GM12891 (cell line): ENCODE data around the gene PSMB7.

Source experiments
- PAX5 ChIP-seq: IDR thresholded peaks from 2 replicates; pipeline ENCODE4 v1.6.1; 2011; ENCODE audit warnings: low read length, moderate library complexity, mild to moderate bottlenecking; ENCODE audit not compliant: insufficient read depth, severe bottlenecking
- POLR2A ChIP-seq: IDR thresholded peaks from 2 replicates; pipeline ENCODE4 v1.6.1; 2011; ENCODE audit warnings: low read depth, low read length, control low read depth
- POLR2AphosphoS5 ChIP-seq: IDR thresholded peaks from 2 replicates; pipeline ENCODE4 v1.6.1; 2011; ENCODE audit warnings: low read depth, low read length, control low read depth
- POU2F2 ChIP-seq: IDR thresholded peaks from 2 replicates; pipeline ENCODE4 v1.6.1; 2011; ENCODE audit warnings: low read depth, mild to moderate bottlenecking, control low read depth, low read length, moderate library complexity
- TAF1 ChIP-seq: IDR thresholded peaks from 2 replicates; pipeline ENCODE4 v1.6.1; 2011; ENCODE audit warnings: low read depth, low read length, control low read depth

- TF ChIP-seq POLR2A (no peak), TAF1 (no peak), POLR2AphosphoS5 (no peak), POU2F2 (no peak), PAX5 (no peak)
These were observed 43.2 kb upstream of the PSMB7 start for GRCh38 chr9:124458441-124458840.
